Activated T-helper 9 cell treated with anti-CD3 and anti-CD28 coated beads, Interleukin-2, amount 50 U/mL, for 16 hours (primary cell): ENCODE results near the gene CYP2A13.
"Not testable (repeated sequence)": the region's sequence is repeated elsewhere in the genome, so short reads cannot be mapped to it uniquely, and the experiment has no call there.

ENCODE experiments used
- DNase-seq: peaks from one replicate; pipeline ENCODE4 v3.0.0-alpha.2; 2020; ENCODE audit warnings: low read depth

Gene CYP2A13

DNA sequence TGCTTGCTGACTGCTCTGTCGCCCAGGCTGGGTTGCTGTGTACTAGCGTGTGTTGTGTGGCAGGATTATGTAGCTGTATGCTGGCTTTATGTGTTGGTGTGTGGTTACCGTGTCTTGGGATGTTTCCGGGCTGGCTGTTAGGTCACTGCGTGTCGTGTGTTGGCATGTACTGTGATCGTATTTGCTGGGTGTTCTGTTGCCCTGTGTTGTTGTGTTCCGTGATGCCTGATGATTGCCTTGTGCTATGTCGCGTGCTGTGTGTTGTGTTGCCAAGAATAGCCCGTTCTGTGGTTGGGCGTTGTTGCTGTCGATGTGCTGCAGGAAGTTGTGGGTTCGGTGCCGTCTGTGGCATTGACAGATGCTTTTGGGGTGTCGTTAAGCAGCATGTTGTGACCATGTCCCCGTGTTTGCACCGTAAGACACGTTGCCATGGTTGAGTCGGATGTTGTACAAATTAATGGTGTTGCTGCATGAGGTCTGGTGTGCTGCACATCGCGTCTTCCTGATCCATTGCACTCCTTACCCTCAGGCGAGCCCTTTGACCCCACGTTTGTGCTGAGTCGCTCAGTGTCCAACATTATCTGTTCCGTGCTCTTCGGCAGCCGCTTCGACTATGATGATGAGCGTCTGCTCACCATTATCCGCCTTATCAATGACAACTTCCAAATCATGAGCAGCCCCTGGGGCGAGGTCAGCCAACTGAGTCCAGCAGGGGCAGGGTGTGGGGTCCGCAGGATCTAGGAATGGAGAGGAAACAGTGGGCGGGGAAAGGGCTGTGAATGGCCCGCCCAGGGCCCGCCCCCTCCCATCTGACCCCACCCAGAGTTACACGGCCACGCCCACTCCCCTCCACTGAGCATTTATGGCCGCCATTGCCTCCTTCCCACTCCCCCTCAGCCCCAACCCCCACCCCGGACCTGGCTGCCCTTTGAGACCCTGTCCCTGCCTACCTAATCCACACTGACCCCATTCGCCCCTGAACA, 33.0 kb downstream of the CYP2A13 start:
- DNase-seq: peak; percentile 7

- not testable (repeated sequence) for DNase-seq
Observed at GRCh38 chr19:41122846-41123245, 34.6 kb downstream of the CYP2A13 start.

DNA sequence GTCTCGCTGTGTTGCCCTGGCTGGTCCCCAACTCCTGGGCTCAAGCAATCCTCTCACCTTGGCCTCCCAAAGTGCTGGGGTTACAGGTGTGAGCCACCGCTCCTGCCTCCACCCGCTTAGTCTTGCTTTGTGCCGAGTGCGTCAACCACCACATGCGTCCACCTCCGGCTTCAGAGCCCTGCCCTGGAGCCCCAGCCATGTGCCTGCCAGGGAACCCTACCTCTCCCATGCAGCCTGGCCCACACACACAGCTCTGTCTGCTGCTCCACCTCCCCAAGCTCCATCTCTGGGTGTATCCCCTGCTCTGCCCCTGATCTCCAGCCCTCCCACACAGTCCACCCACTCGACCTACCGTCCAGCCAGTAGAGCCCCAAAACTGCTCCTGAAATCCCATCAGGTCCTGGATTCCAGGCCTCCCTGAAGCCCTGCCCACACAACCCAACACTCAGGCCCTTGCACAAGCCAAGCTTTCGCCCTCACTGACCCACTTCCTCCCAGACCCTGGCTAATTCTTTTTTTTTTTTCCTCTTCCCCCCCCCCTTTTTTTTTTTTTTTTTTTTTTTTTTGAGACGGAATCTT, 35.6 kb downstream of the CYP2A13 start:
- DNase-seq: no peak

DNA sequence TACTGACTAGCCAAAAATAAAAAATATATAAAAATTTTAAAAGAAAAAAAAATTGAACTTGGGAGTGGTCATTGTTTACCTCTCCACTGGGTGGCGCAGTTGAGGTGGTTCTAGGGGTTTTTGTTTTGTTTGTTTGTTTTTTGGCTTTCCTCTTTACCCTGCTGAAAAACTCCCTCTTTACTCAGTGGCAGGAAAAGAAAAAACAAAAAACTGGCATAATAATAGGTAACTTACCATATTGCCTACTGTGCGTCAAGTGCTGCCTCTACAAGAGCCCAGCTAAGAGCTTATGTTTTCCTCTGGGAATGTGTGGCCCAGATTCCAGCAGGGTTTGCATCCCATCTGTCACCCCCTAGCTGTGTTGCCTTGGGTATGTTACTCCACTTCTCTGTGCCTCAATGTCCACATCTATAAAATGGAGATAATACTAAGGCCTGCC, 38.5 kb downstream of the CYP2A13 start:
- DNase-seq: peak; percentile 14

DNA sequence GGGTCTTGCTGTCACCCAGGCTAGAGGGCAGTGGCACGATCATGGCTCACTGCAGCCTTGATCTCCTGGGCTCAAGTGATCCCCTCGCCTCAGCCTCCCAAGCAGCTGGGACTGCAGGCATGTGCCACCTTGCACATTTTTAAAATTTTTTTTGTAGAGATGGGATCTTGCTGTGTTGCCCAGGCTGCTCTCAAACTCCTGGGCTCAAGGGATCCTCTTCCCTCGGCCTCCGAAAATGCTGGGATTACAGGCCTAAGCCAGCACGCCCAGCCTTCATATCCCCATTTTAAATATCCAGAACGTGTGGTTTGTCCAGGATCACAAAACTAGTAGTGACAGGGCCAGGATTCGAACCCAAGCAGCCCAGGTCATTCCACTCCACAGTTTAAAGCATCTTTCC, 39.1 kb downstream of the CYP2A13 start:
- DNase-seq: not testable (repeated sequence)

DNA sequence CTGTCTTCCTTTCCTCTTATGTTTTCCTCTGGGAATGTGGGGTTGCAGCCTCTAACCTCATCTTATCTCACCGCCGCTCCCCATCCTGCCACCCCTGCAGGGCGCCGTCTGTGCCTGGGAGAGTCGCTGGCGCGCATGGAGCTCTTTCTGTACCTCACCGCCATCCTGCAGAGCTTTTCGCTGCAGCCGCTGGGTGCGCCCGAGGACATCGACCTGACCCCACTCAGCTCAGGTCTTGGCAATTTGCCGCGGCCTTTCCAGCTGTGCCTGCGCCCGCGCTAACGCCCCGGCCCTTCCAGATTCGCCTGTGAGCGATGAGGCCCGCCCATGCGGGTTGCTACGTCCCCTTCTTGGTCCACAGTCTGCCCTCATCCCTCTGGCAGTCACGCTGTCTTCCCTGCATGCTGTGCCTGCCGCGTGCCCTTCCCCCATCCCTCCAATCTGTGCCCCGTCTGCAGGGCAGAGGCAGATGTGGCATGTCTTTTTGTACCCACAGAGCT, 39.6 kb downstream of the CYP2A13 start:
- peak; percentile 61 for DNase-seq

- no peak for DNase-seq
Observed at GRCh38 chr19:41128692-41129091, 40.4 kb downstream of the CYP2A13 start.

GRCh38 chr19:41131186-41131585, 42.9 kb downstream of the CYP2A13 start:
- no peak for DNase-seq

DNA sequence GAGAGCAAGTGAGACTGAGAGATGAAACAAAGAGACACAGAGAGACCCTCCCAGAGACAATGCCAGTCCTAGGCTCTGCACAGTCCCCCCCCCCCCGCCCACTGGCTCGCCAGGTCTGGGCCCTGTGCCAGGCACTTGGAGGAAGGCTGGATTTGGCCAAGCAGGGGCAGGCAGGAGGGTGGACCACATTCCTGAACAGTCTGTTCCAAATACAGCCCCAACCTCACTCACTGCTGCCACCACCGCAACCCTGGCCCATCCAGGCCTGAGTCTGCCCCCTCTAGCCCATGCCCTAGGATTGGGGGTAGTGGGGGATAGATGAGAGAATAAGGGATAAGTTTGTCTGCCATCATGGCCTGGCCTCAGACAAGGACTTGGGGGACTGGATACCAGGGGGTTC, 45.0 kb downstream of the CYP2A13 start:
- no peak for DNase-seq

GRCh38 chr19:41134616-41135015, 46.4 kb downstream of the CYP2A13 start:
- DNase-seq: no peak

GRCh38 chr19:41135390-41136384, 47.4 kb downstream of the CYP2A13 start:
- not testable (repeated sequence) for DNase-seq

- no peak for DNase-seq
Observed at GRCh38 chr19:41136636-41137455, 48.6 kb downstream of the CYP2A13 start.

GRCh38 chr19:41144403-41144802, 56.2 kb downstream of the CYP2A13 start:
- peak; percentile 75 for DNase-seq
